HepG2 (cell line): ENCODE measurements around the gene TIGAR. TPM values are rescaled to one million over a fixed set of nuclear protein-coding genes. Genes with fewer than 3 reads are reported as not detected.

Experiments
- PHF8 ChIP-seq: sonication (generic); formaldehyde crosslinking; IDR thresholded peaks from 2 replicates; pipeline ENCODE4 v1.5.0; 2020; ENCODE audit warnings: missing genetic modification reagents
- RERE ChIP-seq: IDR thresholded peaks from 2 replicates; pipeline ENCODE4 v1.6.1; 2016; ENCODE audit warnings: low read depth, missing genetic modification reagents, missing compliant biosample characterization
- polyA plus RNA-seq, 8 experiments: library from polyadenylated mRNA; depleted of rRNA in 3 of 8; stranded (reverse) in 7 of 8; unstranded in 1 of 8; fragments of >200 nt; fragmentation: Illumina TruSeq in 4 of 8; extraction: Trizol in 4 of 8; gene quantifications; 2 replicates each; pipeline versions ENCODE4 v1.2.1 to v1.2.3, GENCODE V29; 2011 to 2016; ENCODE audit warnings: low read depth in 4 of 8, missing spikeins in 1 of 8, mixed read lengths in 1 of 8; ENCODE audit not compliant: insufficient read depth in 1 of 8
- total RNA-seq, 5 experiments: library from RNA; depleted of rRNA; stranded (reverse); fragments of >200 nt; fragmentation: Illumina TruSeq; extraction: Trizol; gene quantifications; 2 replicates each; pipeline ENCODE4 v1.2.3, GENCODE V29; 2016; ENCODE audit warnings: low read depth in 1 of 5
- TF ChIP-seq, protein P1 (sequence below): sonication (generic); formaldehyde crosslinking; IDR thresholded peaks from one replicate; pipeline ENCODE4 v1.5.1; 2020; ENCODE audit warnings: mild to moderate bottlenecking, missing genetic modification reagents; ENCODE audit errors: not compliant biosample characterization

TIGAR gene
- total and polyA plus RNA-seq, 2 of the 13 experiments (the other 11 are each of a cell fraction or from before 2014, with no cell fraction given) = 2.6 to 21.8 TPM

DNA sequence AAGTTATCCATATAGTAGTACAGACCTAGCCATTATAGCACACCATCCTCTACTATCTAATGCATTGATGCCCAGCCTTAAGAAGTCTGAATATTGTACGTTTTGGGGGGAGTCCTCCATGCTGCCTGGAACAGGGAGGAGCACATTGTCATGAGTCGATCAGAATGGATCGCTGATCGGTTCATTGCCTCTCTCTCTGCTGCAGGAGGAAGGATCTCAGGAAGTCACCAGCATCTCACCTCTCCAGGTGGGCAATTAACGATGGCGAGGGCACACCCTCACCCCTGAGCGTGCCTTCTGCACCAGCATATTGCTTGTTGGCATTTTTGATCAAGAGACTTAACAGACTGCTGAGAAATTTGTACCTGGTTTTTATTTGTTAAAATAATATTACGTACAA is 35.9 kb upstream of the TIGAR start (continued):
- TF ChIP-seq, protein P1, sequence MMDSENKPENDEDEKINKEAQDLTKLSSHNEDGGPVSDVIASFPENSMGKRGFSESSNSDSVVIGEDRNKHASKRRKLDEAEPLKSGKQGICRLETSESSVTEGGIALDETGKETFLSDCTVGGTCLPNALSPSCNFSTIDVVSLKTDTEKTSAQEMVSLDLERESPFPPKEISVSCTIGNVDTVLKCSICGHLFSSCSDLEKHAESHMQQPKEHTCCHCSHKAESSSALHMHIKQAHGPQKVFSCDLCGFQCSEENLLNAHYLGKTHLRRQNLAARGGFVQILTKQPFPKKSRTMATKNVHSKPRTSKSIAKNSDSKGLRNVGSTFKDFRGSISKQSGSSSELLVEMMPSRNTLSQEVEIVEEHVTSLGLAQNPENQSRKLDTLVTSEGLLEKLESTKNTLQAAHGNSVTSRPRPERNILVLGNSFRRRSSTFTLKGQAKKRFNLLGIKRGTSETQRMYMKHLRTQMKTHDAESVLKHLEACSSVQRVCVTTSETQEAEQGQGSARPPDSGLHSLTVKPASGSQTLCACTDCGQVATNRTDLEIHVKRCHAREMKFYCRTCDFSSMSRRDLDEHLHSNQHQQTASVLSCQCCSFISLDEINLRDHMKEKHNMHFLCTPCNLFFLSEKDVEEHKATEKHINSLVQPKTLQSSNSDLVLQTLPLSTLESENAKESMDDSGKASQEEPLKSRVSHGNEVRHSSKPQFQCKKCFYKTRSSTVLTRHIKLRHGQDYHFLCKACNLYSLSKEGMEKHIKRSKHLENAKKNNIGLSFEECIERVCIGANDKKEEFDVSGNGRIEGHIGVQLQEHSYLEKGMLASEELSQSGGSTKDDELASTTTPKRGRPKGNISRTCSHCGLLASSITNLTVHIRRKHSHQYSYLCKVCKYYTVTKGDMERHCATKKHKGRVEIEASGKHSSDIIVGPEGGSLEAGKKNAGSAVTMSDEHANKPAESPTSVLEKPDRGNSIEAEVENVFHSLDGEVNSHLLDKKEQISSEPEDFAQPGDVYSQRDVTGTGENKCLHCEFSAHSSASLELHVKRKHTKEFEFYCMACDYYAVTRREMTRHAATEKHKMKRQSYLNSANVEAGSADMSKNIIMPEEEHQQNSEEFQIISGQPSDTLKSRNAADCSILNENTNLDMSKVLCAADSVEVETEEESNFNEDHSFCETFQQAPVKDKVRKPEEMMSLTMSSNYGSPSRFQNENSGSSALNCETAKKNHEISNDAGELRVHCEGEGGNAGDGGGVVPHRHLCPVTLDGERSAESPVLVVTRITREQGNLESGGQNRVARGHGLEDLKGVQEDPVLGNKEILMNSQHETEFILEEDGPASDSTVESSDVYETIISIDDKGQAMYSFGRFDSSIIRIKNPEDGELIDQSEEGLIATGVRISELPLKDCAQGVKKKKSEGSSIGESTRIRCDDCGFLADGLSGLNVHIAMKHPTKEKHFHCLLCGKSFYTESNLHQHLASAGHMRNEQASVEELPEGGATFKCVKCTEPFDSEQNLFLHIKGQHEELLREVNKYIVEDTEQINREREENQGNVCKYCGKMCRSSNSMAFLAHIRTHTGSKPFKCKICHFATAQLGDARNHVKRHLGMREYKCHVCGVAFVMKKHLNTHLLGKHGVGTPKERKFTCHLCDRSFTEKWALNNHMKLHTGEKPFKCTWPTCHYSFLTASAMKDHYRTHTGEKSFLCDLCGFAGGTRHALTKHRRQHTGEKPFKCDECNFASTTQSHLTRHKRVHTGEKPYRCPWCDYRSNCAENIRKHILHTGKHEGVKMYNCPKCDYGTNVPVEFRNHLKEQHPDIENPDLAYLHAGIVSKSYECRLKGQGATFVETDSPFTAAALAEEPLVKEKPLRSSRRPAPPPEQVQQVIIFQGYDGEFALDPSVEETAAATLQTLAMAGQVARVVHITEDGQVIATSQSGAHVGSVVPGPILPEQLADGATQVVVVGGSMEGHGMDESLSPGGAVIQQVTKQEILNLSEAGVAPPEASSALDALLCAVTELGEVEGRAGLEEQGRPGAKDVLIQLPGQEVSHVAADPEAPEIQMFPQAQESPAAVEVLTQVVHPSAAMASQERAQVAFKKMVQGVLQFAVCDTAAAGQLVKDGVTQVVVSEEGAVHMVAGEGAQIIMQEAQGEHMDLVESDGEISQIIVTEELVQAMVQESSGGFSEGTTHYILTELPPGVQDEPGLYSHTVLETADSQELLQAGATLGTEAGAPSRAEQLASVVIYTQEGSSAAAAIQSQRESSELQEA (CRISPR knock-in tag) = no peak
- TF ChIP-seq PHF8 (CRISPR knock-in tag) = no peak
- TF ChIP-seq RERE = no peak
- TF ChIP-seq, all 625 proteins: peak for 0
